ENCODE measurements around the gene PTPN23. TPM values are rescaled to one million over a fixed set of nuclear protein-coding genes. Genes with fewer than 3 reads are reported as not detected.
A peak's percentile ranks its signal among the peaks of the same experiment; 100 is the strongest.

PTPN23 gene
- total and polyA plus RNA-seq, 2 of the 13 experiments (the other 11 are each of a cell fraction or from before 2014, with no cell fraction given), result 2.3 to 3.7 TPM

DNA sequence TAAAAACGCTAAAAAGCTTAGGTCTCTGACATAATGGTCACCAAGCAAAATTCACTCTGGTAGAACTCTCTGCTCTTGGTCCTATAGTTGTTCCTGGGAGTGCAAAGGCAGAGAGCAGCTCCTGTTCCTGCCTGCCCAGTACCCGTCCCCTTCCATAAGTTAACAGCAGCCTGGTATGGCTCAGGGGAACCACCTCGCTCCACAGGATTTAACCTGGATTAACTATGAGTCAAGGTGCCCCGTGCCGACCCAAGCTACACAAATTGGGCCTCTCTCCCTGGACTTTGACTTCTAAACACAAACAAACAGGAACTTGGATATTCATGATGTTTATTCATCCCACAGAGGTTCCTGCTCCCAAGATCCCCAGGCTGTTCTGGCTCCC is 62.8 kb downstream of the PTPN23 start (continued):
- TF ChIP-seq, protein P1, sequence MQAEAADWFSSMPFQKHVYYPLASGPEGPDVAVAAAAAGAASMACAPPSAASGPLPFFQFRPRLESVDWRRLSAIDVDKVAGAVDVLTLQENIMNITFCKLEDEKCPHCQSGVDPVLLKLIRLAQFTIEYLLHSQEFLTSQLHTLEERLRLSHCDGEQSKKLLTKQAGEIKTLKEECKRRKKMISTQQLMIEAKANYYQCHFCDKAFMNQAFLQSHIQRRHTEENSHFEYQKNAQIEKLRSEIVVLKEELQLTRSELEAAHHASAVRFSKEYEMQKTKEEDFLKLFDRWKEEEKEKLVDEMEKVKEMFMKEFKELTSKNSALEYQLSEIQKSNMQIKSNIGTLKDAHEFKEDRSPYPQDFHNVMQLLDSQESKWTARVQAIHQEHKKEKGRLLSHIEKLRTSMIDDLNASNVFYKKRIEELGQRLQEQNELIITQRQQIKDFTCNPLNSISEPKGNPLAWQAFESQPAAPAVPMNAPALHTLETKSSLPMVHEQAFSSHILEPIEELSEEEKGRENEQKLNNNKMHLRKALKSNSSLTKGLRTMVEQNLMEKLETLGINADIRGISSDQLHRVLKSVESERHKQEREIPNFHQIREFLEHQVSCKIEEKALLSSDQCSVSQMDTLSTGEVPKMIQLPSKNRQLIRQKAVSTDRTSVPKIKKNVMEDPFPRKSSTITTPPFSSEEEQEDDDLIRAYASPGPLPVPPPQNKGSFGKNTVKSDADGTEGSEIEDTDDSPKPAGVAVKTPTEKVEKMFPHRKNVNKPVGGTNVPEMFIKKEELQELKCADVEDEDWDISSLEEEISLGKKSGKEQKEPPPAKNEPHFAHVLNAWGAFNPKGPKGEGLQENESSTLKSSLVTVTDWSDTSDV (CRISPR knock-in tag; IDR thresholded peaks at IDR 0.05), result no peak
- peak; percentile 45; the same call in 1 of the 2 replicates for TF ChIP-seq SOX5 (CRISPR knock-in tag; IDR thresholded peaks at IDR 0.05; ENCODE audit: borderline replicate concordance)
- TF ChIP-seq ELF3 (CRISPR knock-in tag; IDR thresholded peaks at IDR 0.05), result peak; percentile 64; the same call in 1 of the 2 replicates
- peak; percentile 85 for TF ChIP-seq HNF4A (CRISPR knock-in tag; IDR thresholded peaks at IDR 0.05)
- 0 out of 2 replicates have a peak, but pooled peaks have one; percentile 33 for TF ChIP-seq MEF2D (CRISPR knock-in tag; IDR thresholded peaks at IDR 0.05)
- 0 out of 2 replicates have a peak, but pooled peaks have one; percentile 1 for TF ChIP-seq SIN3A (IDR thresholded peaks at IDR 0.05; ENCODE audit: borderline replicate concordance, low read depth, low read length)
- no peak for TF ChIP-seq HOXA5 (CRISPR knock-in tag; IDR thresholded peaks at IDR 0.05)
- peak in 1 of 2 experiments; percentile 45; a peak in 1 of 4 replicates for TF ChIP-seq POLR2A (IDR thresholded peaks at IDR 0.05; ENCODE audit: insufficient read depth in 1 of 2, low read depth in 2 of 2, low read length in 2 of 2)
- no peak for TF ChIP-seq ZNF329 (CRISPR knock-in tag; IDR thresholded peaks at IDR 0.05; ENCODE audit: low read depth)
- no peak for TF ChIP-seq ZNF556 (CRISPR knock-in tag; IDR thresholded peaks at IDR 0.05; ENCODE audit: borderline replicate concordance)
- TF ChIP-seq, protein P2, sequence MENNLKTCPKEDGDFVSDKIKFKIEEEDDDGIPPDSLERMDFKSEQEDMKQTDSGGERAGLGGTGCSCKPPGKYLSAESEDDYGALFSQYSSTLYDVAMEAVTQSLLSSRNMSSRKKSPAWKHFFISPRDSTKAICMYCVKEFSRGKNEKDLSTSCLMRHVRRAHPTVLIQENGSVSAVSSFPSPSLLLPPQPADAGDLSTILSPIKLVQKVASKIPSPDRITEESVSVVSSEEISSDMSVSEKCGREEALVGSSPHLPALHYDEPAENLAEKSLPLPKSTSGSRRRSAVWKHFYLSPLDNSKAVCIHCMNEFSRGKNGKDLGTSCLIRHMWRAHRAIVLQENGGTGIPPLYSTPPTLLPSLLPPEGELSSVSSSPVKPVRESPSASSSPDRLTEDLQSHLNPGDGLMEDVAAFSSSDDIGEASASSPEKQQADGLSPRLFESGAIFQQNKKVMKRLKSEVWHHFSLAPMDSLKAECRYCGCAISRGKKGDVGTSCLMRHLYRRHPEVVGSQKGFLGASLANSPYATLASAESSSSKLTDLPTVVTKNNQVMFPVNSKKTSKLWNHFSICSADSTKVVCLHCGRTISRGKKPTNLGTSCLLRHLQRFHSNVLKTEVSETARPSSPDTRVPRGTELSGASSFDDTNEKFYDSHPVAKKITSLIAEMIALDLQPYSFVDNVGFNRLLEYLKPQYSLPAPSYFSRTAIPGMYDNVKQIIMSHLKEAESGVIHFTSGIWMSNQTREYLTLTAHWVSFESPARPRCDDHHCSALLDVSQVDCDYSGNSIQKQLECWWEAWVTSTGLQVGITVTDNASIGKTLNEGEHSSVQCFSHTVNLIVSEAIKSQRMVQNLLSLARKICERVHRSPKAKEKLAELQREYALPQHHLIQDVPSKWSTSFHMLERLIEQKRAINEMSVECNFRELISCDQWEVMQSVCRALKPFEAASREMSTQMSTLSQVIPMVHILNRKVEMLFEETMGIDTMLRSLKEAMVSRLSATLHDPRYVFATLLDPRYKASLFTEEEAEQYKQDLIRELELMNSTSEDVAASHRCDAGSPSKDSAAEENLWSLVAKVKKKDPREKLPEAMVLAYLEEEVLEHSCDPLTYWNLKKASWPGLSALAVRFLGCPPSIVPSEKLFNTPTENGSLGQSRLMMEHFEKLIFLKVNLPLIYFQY (CRISPR knock-in tag; IDR thresholded peaks at IDR 0.05; ENCODE audit: borderline replicate concordance), result peak; percentile 74; the same call in 1 of the 2 replicates
- peak; percentile 48; the same call in 1 of the 2 replicates for TF ChIP-seq FOXA3 (CRISPR knock-in tag; IDR thresholded peaks at IDR 0.05)
- no peak for TF ChIP-seq KLF6 (CRISPR knock-in tag; IDR thresholded peaks at IDR 0.05)
- TF ChIP-seq MAZ (IDR thresholded peaks at IDR 0.05; ENCODE audit: borderline replicate concordance, low read depth, low read length), result no peak
- no peak for TF ChIP-seq MAZ (CRISPR knock-in tag; IDR thresholded peaks at IDR 0.05; ENCODE audit: low read depth)
- peak; percentile 51 for TF ChIP-seq NR2F6 (IDR thresholded peaks at IDR 0.05)
- TF ChIP-seq NR2F6 (CRISPR knock-in tag; IDR thresholded peaks at IDR 0.05), result peak; percentile 61
- no peak for TF ChIP-seq TBX2 (CRISPR knock-in tag; IDR thresholded peaks at IDR 0.05; ENCODE audit: borderline replicate concordance)
- TF ChIP-seq ASH2L (IDR thresholded peaks at IDR 0.05; ENCODE audit: insufficient read length, low read depth, low read length), result peak; percentile 95
- TF ChIP-seq CREB1 (IDR thresholded peaks at IDR 0.05), result no peak
- TF ChIP-seq CREB1 (CRISPR knock-in tag; IDR thresholded peaks at IDR 0.05), result 0 out of 2 replicates have a peak, but pooled peaks have one; percentile 10
- TF ChIP-seq, protein P3, sequence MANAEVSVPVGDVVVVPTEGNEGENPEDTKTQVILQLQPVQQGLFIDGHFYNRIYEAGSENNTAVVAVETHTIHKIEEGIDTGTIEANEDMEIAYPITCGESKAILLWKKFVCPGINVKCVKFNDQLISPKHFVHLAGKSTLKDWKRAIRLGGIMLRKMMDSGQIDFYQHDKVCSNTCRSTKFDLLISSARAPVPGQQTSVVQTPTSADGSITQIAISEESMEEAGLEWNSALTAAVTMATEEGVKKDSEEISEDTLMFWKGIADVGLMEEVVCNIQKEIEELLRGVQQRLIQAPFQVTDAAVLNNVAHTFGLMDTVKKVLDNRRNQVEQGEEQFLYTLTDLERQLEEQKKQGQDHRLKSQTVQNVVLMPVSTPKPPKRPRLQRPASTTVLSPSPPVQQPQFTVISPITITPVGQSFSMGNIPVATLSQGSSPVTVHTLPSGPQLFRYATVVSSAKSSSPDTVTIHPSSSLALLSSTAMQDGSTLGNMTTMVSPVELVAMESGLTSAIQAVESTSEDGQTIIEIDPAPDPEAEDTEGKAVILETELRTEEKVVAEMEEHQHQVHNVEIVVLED (CRISPR knock-in tag; IDR thresholded peaks at IDR 0.05; ENCODE audit: borderline replicate concordance), result no peak
- TF ChIP-seq RARA (CRISPR knock-in tag; IDR thresholded peaks at IDR 0.05), result peak; percentile 56; the same call in 1 of the 2 replicates
- TF ChIP-seq ELF4 (CRISPR knock-in tag; IDR thresholded peaks at IDR 0.05; ENCODE audit: borderline replicate concordance), result no peak
- TF ChIP-seq GPN1 (CRISPR knock-in tag; IDR thresholded peaks at IDR 0.05; ENCODE audit: borderline replicate concordance), result no peak

Data from HepG2 (cell line).